ENCODE measurements around the gene ARHGAP22. TPM values are rescaled to one million over a fixed set of nuclear protein-coding genes. Genes with fewer than 3 reads are reported as not detected.

The ARHGAP22 gene
- total RNA-seq, 3 donors from 2014 or later: 2.6 to 8.2 (median 4.8) TPM

- Histone ChIP-seq H3K36me3 (no peaks in the 10 kb centered on the region), H3K4me3 (no peak overlapping the region), H3K27me3 (no peaks in the 10 kb centered on the region), H3K9me3 (no peaks in the 10 kb centered on the region), H3K27ac (no peak overlapping the region), H3K4me1 (peaks cover 0 to 6% of the 10 kb centered on the region in 2 donors)
- DNase-seq (ENCODE audit: low spot score in 2 of 2): no peak
- intact Hi-C loops (cut with DNase I; ENCODE audit: low total_unique reads): no loop called here
- TF ChIP-seq POLR2AphosphoS5 (IDR thresholded peaks at IDR 0.05) (no peak), CTCF (IDR thresholded peaks at IDR 0.05) (no peak), POLR2A (IDR thresholded peaks at IDR 0.05) (no peak)
Measured at GRCh38 chr10:48399056-48399541, 205.8 kb downstream of the ARHGAP22 start.

- Histone ChIP-seq H3K4me1 (peaks cover 0 to 6% of the 10 kb centered on the region in 2 donors), H3K9me3 (no peaks in the 10 kb centered on the region), H3K27me3 (no peaks in the 10 kb centered on the region), H3K4me3 (no peak overlapping the region), H3K36me3 (no peaks in the 10 kb centered on the region), H3K27ac (no peak overlapping the region)
- intact Hi-C loops (cut with DNase I; ENCODE audit: low total_unique reads): no loop called here
- TF ChIP-seq POLR2AphosphoS5 (IDR thresholded peaks at IDR 0.05) (no peak), POLR2A (IDR thresholded peaks at IDR 0.05) (no peak), CTCF (IDR thresholded peaks at IDR 0.05) (no peak)
- no peak for DNase-seq (ENCODE audit: low spot score in 2 of 2)
Measured at GRCh38 chr10:48398261-48398660, 206.6 kb downstream of the ARHGAP22 start.

Other genes with a start within 250 kb of the ARHGAP22 start
- gene WDFY4, start 79.8 kb upstream of the ARHGAP22 start, total RNA-seq: 1 to 10 TPM; 2.3 to 7.0 (median 5.8) TPM